Central memory CD4-positive, alpha-beta T cell (primary cell): Measurements from ENCODE around the gene TSPAN17.
"Not testable (repeated sequence)": the region's sequence is repeated elsewhere in the genome, so short reads cannot be mapped to it uniquely, and the experiment has no call there.

Experiments
- DNase-seq: peaks from one replicate; pipeline ENCODE4 v3.0.0; 2022

The TSPAN17 gene

DNA sequence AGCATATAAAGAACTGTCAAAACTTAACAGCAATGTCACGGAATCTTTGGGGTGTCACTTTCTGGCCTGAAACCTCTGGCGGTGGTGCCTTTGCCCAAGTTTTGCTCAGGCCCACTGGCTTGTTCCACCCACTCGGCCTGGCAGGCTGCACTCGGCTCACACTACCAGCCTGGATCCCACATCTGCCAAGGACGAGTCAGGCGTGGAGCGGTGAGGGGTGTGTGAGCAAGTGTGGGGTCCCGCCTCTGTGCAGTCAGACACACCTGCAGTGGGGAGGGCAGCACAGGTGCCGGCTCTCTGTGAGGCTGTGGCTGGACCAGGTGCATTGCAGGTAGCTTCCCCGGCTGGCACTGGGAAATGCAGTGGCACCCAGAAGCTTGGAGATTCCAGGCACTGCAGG, 40.0 kb downstream of the TSPAN17 start:
- DNase-seq, result no peak

- DNase-seq, result no peak
Observed at GRCh38 chr5:176687881-176688280, 40.6 kb downstream of the TSPAN17 start.

DNA sequence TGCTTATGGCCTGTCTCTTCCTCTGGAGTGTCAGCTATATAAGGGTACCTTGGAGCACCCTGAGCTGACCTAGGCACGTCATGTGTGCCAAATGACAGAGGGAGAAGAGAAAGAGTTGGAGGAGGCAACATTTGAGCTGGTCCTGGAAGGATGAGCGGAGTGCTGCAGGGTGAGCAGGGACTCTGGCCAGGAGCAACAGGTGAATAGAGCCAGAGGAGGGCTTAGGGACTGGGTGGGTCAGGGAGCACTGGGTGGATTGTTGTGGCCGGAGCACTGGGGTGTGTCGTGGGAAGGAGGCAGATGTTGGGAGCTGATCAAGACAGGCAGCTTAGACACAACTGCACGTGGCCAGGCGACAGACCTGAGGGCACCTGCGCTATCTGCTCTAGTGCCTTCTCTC, 43.6 kb downstream of the TSPAN17 start:
- DNase-seq, result no peak

DNA sequence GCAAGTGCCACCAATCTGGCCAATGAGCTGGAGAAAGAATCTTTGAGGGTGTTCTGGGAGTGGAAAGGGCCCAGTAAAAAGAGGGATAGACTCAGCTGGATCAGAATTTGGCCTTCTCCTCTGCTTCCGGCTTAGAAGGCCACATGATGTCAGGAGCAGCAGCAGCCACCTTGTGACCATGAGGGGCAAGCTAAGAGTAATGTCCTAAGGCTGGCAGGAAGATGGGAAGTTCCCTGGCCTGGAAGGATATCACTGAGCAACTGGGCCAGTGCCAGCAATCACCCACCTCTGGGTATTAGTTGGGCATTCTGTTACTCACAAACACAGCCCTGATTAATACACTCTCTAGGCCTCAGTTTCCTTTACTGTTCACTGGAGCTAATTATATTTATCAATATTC, 44.2 kb downstream of the TSPAN17 start:
- DNase-seq, result no peak

DNA sequence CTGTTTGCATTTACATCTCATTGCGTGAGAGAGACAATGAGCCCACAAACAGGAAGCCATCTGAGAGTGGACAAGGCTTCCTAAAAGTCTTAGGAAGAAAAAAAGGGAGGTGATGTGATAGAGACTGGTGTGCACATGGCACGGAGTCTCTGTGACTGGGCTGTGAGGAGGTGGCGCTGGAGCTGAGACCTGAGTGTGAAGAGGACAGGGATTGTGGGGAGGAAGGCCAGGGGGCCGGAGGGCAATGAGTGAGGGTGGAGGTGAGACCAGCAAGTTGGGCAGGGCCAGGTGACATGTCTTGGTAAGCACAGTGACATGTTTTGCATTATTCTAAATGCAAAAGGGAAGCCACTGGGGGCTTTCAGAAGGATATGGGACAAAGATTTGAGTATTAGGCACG, 45.0 kb downstream of the TSPAN17 start:
- no peak for DNase-seq

- no peak for DNase-seq
Observed at GRCh38 chr5:176692839-176693476, 45.7 kb downstream of the TSPAN17 start.

GRCh38 chr5:176693477-176693851, 46.2 kb downstream of the TSPAN17 start:
- no peak for DNase-seq

- DNase-seq, result no peak
Observed at GRCh38 chr5:176694146-176694545, 46.9 kb downstream of the TSPAN17 start.

GRCh38 chr5:176694631-176695030, 47.3 kb downstream of the TSPAN17 start:
- no peak for DNase-seq

DNA sequence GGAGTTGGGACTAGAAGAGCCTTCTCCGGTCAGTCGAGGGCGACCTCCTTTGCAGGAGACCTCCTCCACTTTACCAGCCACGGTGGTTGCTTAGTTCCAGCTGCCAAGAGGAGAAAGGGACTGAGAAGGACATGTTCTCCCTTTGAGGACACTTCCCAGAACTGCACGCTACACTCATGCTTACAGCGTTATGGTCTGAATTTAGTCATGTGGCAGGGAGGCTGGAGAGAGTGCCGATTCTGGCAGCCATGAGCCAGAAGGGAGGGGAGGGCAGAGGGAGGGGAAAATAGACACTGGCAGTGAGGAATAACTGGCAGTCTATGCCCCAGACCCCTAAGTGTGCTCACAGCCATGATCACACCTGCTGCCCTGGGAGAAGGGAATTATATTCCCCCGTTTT, 47.8 kb downstream of the TSPAN17 start:
- DNase-seq, result no peak

GRCh38 chr5:176697267-176697933, 50.1 kb downstream of the TSPAN17 start:
- no peak for DNase-seq

DNA sequence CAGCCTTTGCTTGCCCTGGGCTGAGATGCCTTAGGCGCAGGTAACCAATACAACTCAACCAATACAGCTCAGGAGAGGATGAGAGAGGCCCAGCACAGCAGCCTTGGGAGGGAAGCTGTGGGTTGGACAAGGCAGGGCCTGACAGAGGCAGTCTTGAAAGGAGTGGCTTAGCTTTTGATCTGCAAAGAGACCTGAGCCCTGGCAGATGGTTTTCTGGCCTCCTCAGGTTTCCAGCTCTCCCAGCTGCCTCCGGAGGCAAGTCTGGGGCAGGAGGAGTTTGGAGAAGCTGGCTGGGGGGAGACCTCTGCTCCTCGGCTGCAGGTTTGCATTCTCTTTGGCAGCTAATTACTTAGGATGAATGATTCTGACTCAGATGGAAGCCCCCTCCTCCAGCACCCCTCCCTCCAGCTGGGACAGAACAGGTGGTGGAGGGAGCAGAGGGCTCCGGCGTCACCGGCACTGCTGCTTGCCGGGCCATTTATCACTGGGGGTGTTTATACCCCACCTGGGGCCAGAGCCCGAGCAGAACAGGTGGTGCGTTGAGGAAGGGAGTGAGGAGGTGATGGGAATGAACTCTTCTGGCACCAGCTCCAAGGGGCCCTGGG, 50.8 kb downstream of the TSPAN17 start:
- DNase-seq, result no peak

- not testable (repeated sequence) for DNase-seq
Observed at GRCh38 chr5:176699446-176699845, 52.2 kb downstream of the TSPAN17 start.

DNA sequence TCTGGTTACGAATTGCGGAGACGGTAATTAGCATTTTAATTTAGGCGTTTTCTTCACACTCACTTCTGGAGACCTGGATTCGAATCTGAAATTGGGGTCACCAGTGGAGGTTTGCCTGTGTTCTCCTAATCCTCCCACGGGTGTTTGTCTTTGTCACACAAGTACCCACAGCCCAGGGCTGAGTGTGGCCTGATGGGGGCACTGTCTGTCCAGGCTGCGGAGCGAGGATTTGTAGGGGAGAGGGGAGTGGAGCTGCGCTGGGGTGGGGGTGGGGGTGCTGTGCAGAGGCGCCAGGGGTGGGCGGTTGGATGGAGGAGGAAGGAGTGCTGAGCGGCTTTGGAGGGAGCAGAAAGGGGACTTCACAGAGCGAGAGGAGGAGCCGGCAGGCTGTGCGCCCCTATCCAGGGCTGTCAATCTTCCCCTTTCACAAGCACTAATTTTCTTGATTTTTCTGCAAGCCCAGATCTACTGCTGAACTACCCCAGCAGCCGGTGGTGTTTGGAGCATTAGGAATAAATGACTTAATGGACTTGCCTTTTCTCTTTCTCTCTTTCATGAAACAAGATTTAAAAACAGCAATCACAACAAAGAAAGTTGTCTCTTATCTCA, 53.1 kb downstream of the TSPAN17 start:
- DNase-seq, result no peak

- DNase-seq, result no peak
Observed at GRCh38 chr5:176702671-176703641, 55.7 kb downstream of the TSPAN17 start.

GRCh38 chr5:176703857-176704256, 56.6 kb downstream of the TSPAN17 start:
- no peak for DNase-seq

DNA sequence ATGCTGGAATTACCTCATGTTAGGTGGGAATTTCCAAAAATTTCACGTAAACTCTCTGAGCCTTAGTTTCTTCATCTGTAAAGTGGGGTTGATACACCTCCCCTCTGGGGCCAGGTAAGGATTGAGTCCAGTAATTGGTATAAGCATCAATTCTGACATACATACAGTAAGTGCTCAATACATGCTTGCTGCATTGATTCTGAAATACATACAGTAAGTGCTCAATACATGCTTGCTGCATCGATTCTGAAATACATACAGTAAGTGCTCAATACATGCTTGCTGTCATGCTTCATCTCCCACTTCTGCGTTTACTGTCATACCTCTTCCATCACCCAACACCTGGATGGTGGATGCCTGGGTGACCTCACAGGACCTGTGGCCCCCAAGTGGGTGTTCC, 57.1 kb downstream of the TSPAN17 start:
- no peak for DNase-seq

DNA sequence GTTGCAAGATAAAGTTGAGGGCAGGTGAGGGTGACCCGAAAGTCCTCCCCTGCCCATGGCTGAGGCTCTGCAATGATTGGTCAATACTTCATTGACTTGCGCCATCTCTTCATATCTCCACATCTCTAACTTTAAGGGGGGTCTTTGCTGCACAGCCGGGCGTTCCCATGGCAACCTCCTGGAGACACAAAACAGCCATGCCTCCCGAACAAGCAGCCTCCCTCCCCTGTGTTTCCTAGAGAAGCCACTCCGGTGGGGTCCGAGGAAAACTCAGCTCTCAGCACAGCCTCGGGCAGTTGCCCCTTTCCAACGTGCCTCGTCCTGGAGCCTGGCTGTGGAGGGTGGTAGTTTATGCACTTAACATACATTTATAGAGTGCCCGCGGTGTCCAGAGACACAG, 57.5 kb downstream of the TSPAN17 start:
- DNase-seq, result no peak
